Measurements from ENCODE around the gene BACH1.
"Not testable (repeated sequence)": the region's sequence is repeated elsewhere in the genome, so short reads cannot be mapped to it uniquely, and the experiment has no call there.

BACH1 gene

GRCh38 chr21:29335720-29336119 is 37.0 kb downstream of the BACH1 start:
- Mint-ChIP-seq H3K36me3 (peaks cover 15% of the 10 kb centered on the region), H3K27me3 (no peaks in the 10 kb centered on the region), H3K4me1 (ENCODE audit: low read depth) (peaks cover 32% of the 10 kb centered on the region), H3K9me3 (ENCODE audit: low read depth) (no peaks in the 10 kb centered on the region), H3K4me3 (no peak overlapping the region), H3K27ac (no peak overlapping the region)

GRCh38 chr21:29338256-29338655 is 39.5 kb downstream of the BACH1 start:
- Mint-ChIP-seq H3K36me3 (peaks cover 13% of the 10 kb centered on the region), H3K27me3 (no peaks in the 10 kb centered on the region), H3K4me3 (no peak overlapping the region), H3K9me3 (ENCODE audit: low read depth) (no peaks in the 10 kb centered on the region), H3K4me1 (ENCODE audit: low read depth) (peaks cover 28% of the 10 kb centered on the region), H3K27ac (no peak overlapping the region)

- H3K9me3 Mint-ChIP-seq (ENCODE audit: low read depth), result no peaks in the 10 kb centered on the region
- no peak overlapping the region for H3K27ac Mint-ChIP-seq
- H3K4me3 Mint-ChIP-seq, result no peak overlapping the region
- H3K4me1 Mint-ChIP-seq (ENCODE audit: low read depth), result peaks cover 32% of the 10 kb centered on the region
- no peaks in the 10 kb centered on the region for H3K27me3 Mint-ChIP-seq
- peaks cover 11% of the 10 kb centered on the region for H3K36me3 Mint-ChIP-seq
These were observed 41.5 kb downstream of the BACH1 start for GRCh38 chr21:29340228-29340627.

- H3K36me3 Mint-ChIP-seq, result peaks cover 10% of the 10 kb centered on the region
- peak overlapping the region; percentile 86 for H3K27ac Mint-ChIP-seq
- H3K9me3 Mint-ChIP-seq (ENCODE audit: low read depth), result no peaks in the 10 kb centered on the region
- H3K27me3 Mint-ChIP-seq, result no peaks in the 10 kb centered on the region
- peaks cover 33% of the 10 kb centered on the region for H3K4me1 Mint-ChIP-seq (ENCODE audit: low read depth)
- peak overlapping the region; percentile 13 for H3K4me3 Mint-ChIP-seq
These were observed 43.7 kb downstream of the BACH1 start for GRCh38 chr21:29342363-29342957.

GRCh38 chr21:29343519-29343918 is 44.8 kb downstream of the BACH1 start:
- Mint-ChIP-seq H3K36me3 (peaks cover 10% of the 10 kb centered on the region), H3K27me3 (no peaks in the 10 kb centered on the region), H3K4me1 (ENCODE audit: low read depth) (peaks cover 43% of the 10 kb centered on the region)

GRCh38 chr21:29346281-29346680 is 47.6 kb downstream of the BACH1 start:
- H3K4me1 Mint-ChIP-seq (ENCODE audit: low read depth), result peaks cover 35% of the 10 kb centered on the region
- H3K36me3 Mint-ChIP-seq, result peaks cover 7% of the 10 kb centered on the region
- no peaks in the 10 kb centered on the region for H3K27me3 Mint-ChIP-seq
- H3K9me3 Mint-ChIP-seq (ENCODE audit: low read depth), result no peaks in the 10 kb centered on the region
- peak overlapping the region; percentile 11 for H3K27ac Mint-ChIP-seq
- H3K4me3 Mint-ChIP-seq, result no peak overlapping the region

More at GRCh38 chr21:29343519-29343918, 44.8 kb downstream of the BACH1 start:
- no peak overlapping the region for H3K27ac Mint-ChIP-seq
- no peak overlapping the region for H3K4me3 Mint-ChIP-seq
- H3K9me3 Mint-ChIP-seq (ENCODE audit: low read depth), result no peaks in the 10 kb centered on the region

GRCh38 chr21:29346771-29347170 is 48.0 kb downstream of the BACH1 start:
- Mint-ChIP-seq H3K27me3 (no peaks in the 10 kb centered on the region), H3K36me3 (peaks cover 11% of the 10 kb centered on the region), H3K4me1 (ENCODE audit: low read depth) (peaks cover 35% of the 10 kb centered on the region), H3K4me3 (no peak overlapping the region), H3K27ac (peak overlapping the region; percentile 11), H3K9me3 (ENCODE audit: low read depth) (no peaks in the 10 kb centered on the region)

- peaks cover 11% of the 10 kb centered on the region for H3K36me3 Mint-ChIP-seq
- H3K27me3 Mint-ChIP-seq, result no peaks in the 10 kb centered on the region
- H3K4me3 Mint-ChIP-seq, result no peak overlapping the region
These were observed 48.6 kb downstream of the BACH1 start for GRCh38 chr21:29347274-29347681.

GRCh38 chr21:29349702-29350101 is 51.0 kb downstream of the BACH1 start:
- no peaks in the 10 kb centered on the region for H3K27me3 Mint-ChIP-seq
- peaks cover 10% of the 10 kb centered on the region for H3K9me3 Mint-ChIP-seq (ENCODE audit: low read depth)
- H3K36me3 Mint-ChIP-seq, result peaks cover 28% of the 10 kb centered on the region
- no peak overlapping the region for H3K4me3 Mint-ChIP-seq
- H3K4me1 Mint-ChIP-seq (ENCODE audit: low read depth), result peaks cover 19% of the 10 kb centered on the region
- H3K27ac Mint-ChIP-seq, result no peak overlapping the region

More at GRCh38 chr21:29347274-29347681, 48.6 kb downstream of the BACH1 start:
- H3K27ac Mint-ChIP-seq, result no peak overlapping the region
- H3K9me3 Mint-ChIP-seq (ENCODE audit: low read depth), result no peaks in the 10 kb centered on the region
- H3K4me1 Mint-ChIP-seq (ENCODE audit: low read depth), result peaks cover 31% of the 10 kb centered on the region

- Mint-ChIP-seq H3K27me3 (no peaks in the 10 kb centered on the region), H3K9me3 (ENCODE audit: low read depth) (peaks cover 11% of the 10 kb centered on the region), H3K4me3 (no peak overlapping the region), H3K27ac (peak overlapping the region; percentile 7), H3K36me3 (peaks cover 29% of the 10 kb centered on the region), H3K4me1 (ENCODE audit: low read depth) (peaks cover 19% of the 10 kb centered on the region)
These were observed 51.6 kb downstream of the BACH1 start for GRCh38 chr21:29350246-29350779.

- H3K36me3 Mint-ChIP-seq, result peaks cover 32% of the 10 kb centered on the region
- peaks cover 11% of the 10 kb centered on the region for H3K9me3 Mint-ChIP-seq (ENCODE audit: low read depth)
- H3K27me3 Mint-ChIP-seq, result no peaks in the 10 kb centered on the region
- peaks cover 16% of the 10 kb centered on the region for H3K4me1 Mint-ChIP-seq (ENCODE audit: low read depth)
- H3K27ac Mint-ChIP-seq, result no peak overlapping the region
- H3K4me3 Mint-ChIP-seq, result no peak overlapping the region
These were observed 53.0 kb downstream of the BACH1 start for GRCh38 chr21:29351691-29352090.

GRCh38 chr21:29355043-29355710 is 56.5 kb downstream of the BACH1 start:
- Mint-ChIP-seq H3K9me3 (ENCODE audit: low read depth) (peaks cover 11% of the 10 kb centered on the region), H3K4me1 (ENCODE audit: low read depth) (peaks cover 11% of the 10 kb centered on the region), H3K36me3 (peaks cover 30% of the 10 kb centered on the region)
- not testable (repeated sequence) for H3K27ac Mint-ChIP-seq, H3K4me3 Mint-ChIP-seq, H3K27me3 Mint-ChIP-seq

GRCh38 chr21:29356291-29356690 is 57.6 kb downstream of the BACH1 start:
- H3K4me1 Mint-ChIP-seq (ENCODE audit: low read depth), result peaks cover 15% of the 10 kb centered on the region
- peaks cover 11% of the 10 kb centered on the region for H3K9me3 Mint-ChIP-seq (ENCODE audit: low read depth)
- not testable (repeated sequence) for H3K4me3 Mint-ChIP-seq, H3K27ac Mint-ChIP-seq, H3K27me3 Mint-ChIP-seq
- peaks cover 28% of the 10 kb centered on the region for H3K36me3 Mint-ChIP-seq

GRCh38 chr21:29356810-29357209 is 58.1 kb downstream of the BACH1 start:
- peaks cover 28% of the 10 kb centered on the region for H3K36me3 Mint-ChIP-seq
- peaks cover 17% of the 10 kb centered on the region for H3K4me1 Mint-ChIP-seq (ENCODE audit: low read depth)
- not testable (repeated sequence) for H3K4me3 Mint-ChIP-seq, H3K27ac Mint-ChIP-seq, H3K27me3 Mint-ChIP-seq
- H3K9me3 Mint-ChIP-seq (ENCODE audit: low read depth), result peaks cover 11% of the 10 kb centered on the region

- peaks cover 17% of the 10 kb centered on the region for H3K4me1 Mint-ChIP-seq (ENCODE audit: low read depth)
These were observed 61.0 kb downstream of the BACH1 start for GRCh38 chr21:29359718-29360117.

More at GRCh38 chr21:29359718-29360117, 61.0 kb downstream of the BACH1 start:
- Mint-ChIP-seq H3K9me3 (ENCODE audit: low read depth) (peaks cover under 1% of the 10 kb centered on the region), H3K27ac (no peak overlapping the region), H3K27me3 (no peaks in the 10 kb centered on the region), H3K36me3 (peaks cover 22% of the 10 kb centered on the region), H3K4me3 (no peak overlapping the region)

Measured in activated naive CD8-positive, alpha-beta T cell (primary cell).